ENCODE results near the gene DUSP1. TPM values are rescaled to one million over a fixed set of nuclear protein-coding genes. Genes with fewer than 3 reads are reported as not detected.

Gene DUSP1
- total and polyA plus RNA-seq, 2 experiments from 2014 or later = 547 to 583 TPM

DNA sequence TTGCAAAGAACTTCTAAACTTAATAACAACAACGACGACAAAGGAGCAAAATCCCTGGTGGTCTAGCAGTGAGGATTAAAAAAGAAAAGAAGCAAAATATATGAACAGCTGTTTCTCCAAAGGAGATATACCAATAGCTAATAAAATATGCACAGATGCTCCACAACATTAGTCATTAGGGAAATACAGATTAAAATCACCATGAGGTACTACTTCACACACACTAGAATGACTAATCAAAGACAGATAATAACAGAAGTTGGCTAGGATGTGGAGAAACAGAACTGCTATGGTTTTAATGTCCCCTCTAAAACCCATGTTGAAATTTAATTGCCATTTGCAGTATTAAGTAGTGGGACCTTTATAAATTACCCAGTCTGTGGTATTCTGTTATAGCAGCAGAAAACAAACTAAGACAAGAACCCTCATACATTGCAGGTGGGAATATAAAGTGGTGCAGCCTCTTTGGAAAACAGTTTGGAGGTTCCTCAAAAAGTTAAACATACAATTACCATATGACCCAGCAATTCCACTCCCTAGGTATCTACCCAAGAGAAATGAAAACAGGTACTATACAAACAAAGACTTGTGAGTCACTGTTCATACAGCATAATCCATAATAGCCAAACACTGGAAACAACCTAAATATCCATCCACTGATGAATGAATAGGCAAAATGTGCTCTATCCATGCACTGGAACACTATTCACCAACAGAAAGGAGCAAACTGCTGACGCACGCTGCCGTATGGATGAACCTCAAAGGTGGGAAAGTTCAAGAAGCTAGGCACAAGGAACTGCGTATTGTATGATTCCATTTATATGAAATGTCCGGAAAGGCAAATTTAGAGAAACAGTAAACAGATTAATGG lies 11.4 kb upstream of the DUSP1 start:
- no peak overlapping the region for H2AFZ ChIP-seq
- 92% methylated on average over 7 of the region's 7 CpGs for WGBS (ENCODE audit: low lambda C conversion rate, missing lambda C conversion rate)
- no peaks in the 10 kb centered on the region for H4K20me1 ChIP-seq (ENCODE audit: insufficient read depth, poor library complexity, severe bottlenecking)
- no peaks in the 10 kb centered on the region for H3K9me2 ChIP-seq (replicated peaks; ENCODE audit: insufficient read depth)
- H3K9me3 ChIP-seq (ENCODE audit: low read depth) = no peaks in the 10 kb centered on the region
- peaks cover 27% of the 10 kb centered on the region for H3K4me1 ChIP-seq (ENCODE audit: insufficient read depth)
- no peak for DNase-seq (ENCODE audit: low spot score)
- no peak overlapping the region for H3K4me3 ChIP-seq
- H3K4me2 ChIP-seq = no peak overlapping the region
- H3K27ac ChIP-seq = peak overlapping the region; percentile 89
- H3K27me3 ChIP-seq = no peaks in the 10 kb centered on the region
- no peaks in the 10 kb centered on the region for H3K36me3 ChIP-seq (replicated peaks; ENCODE audit: insufficient read depth, low read depth)
- no peak for TF ChIP-seq EZH2phosphoT487 (IDR thresholded peaks at IDR 0.05; ENCODE audit: low read depth, severe bottlenecking, unreplicated experiment)
- TF ChIP-seq, protein P1, sequence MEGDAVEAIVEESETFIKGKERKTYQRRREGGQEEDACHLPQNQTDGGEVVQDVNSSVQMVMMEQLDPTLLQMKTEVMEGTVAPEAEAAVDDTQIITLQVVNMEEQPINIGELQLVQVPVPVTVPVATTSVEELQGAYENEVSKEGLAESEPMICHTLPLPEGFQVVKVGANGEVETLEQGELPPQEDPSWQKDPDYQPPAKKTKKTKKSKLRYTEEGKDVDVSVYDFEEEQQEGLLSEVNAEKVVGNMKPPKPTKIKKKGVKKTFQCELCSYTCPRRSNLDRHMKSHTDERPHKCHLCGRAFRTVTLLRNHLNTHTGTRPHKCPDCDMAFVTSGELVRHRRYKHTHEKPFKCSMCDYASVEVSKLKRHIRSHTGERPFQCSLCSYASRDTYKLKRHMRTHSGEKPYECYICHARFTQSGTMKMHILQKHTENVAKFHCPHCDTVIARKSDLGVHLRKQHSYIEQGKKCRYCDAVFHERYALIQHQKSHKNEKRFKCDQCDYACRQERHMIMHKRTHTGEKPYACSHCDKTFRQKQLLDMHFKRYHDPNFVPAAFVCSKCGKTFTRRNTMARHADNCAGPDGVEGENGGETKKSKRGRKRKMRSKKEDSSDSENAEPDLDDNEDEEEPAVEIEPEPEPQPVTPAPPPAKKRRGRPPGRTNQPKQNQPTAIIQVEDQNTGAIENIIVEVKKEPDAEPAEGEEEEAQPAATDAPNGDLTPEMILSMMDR (IDR thresholded peaks at IDR 0.05; ENCODE audit: poor library complexity) = no peak
- TF ChIP-seq EZH2 (IDR thresholded peaks at IDR 0.05; ENCODE audit: borderline replicate concordance) = no peak
- no peaks in the 10 kb centered on the region for H3K79me2 ChIP-seq

DNA sequence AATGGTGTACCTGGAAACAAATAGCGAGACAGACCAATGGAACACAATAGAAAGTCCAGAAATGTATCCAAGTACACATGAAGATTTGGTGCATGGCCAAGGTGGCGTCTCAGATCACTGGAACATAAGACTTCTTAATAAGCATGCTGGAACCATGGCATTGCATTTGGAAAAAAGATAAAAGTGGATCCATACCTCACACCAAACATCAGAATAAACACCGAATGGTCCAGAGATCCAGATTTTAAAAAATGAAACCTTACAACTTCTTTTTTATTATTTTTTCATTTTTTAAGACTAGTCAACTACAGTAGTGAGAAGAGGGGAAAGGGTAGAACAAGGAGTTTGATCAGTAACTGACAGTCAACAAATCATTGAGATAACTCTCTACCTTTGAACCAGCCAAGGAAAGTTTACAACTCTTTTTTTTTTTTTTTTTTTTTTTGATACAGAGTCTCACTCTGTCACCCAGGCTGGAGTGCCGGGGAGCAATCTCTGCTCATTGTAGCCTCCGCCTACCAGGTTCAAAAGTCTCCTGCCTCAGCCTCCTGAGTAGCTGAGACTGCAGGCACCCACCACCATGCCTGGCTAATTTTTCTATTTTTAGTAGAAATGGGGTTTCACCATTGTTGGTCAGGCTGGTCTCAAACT lies 8.8 kb upstream of the DUSP1 start:
- TF ChIP-seq EZH2 (IDR thresholded peaks at IDR 0.05; ENCODE audit: borderline replicate concordance) (no peak), EZH2phosphoT487 (IDR thresholded peaks at IDR 0.05; ENCODE audit: low read depth, severe bottlenecking, unreplicated experiment) (no peak)
- TF ChIP-seq, protein P1 (IDR thresholded peaks at IDR 0.05; ENCODE audit: poor library complexity) = no peak
- WGBS (ENCODE audit: low lambda C conversion rate, missing lambda C conversion rate) = 70% methylated on average over 5 of the region's 5 CpGs
- Histone ChIP-seq H3K4me3 (no peak overlapping the region), H3K79me2 (no peaks in the 10 kb centered on the region), H2AFZ (no peak overlapping the region), H3K27me3 (no peaks in the 10 kb centered on the region), H3K4me1 (ENCODE audit: insufficient read depth) (peaks cover 38% of the 10 kb centered on the region), H4K20me1 (ENCODE audit: insufficient read depth, poor library complexity, severe bottlenecking) (no peaks in the 10 kb centered on the region), H3K36me3 (replicated peaks; ENCODE audit: insufficient read depth, low read depth) (no peaks in the 10 kb centered on the region), H3K9me3 (ENCODE audit: low read depth) (no peaks in the 10 kb centered on the region), H3K27ac (peak overlapping the region; percentile 99), H3K9me2 (replicated peaks; ENCODE audit: insufficient read depth) (no peaks in the 10 kb centered on the region), H3K4me2 (peak overlapping the region; percentile 40)
- no peak for DNase-seq (ENCODE audit: low spot score)

DNA sequence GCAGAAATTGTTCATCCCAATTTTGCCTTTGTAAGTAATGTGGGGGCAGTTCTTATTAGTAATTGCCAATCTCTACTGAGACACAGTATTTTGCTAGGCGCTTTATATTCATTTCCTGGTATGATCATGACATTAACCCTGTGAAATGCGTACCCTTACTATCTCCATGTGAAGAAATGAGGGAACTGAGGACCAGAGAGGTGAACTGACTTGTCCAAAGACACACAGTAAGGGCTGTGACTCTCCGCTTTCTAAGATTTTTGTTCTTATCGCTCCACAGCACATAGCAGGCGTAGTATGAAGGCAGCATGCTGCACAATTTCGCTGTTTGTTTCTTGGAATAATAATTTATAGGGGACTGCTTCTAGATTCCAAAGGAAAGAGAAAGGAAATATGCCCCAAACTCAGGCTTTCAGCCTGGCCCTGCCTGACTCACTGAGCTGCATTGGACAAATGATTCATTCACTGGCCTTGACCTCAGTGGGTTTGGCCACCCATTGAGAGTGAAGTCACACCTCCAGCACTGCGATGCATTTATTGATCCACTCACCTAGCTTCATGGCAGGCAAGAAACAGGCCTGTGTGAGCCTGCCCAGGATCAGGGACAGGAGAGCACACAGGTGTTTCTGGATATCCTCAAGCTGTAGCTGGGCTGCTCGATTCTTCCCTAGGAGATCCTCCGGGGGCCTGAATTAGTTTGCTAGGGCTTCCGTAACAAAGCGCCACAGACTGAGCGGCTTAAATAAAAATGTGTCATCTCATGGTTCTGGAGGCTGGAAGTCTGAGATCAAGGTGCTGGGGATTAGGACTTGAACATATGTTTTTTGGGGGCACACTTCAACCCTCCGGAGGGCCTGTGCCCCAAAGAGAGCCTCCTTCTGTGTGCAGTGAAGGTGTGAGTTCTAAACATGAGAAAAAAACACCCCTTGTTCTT lies 7.2 kb upstream of the DUSP1 start:
- H3K36me3 ChIP-seq (replicated peaks; ENCODE audit: insufficient read depth, low read depth) = no peaks in the 10 kb centered on the region
- H3K4me2 ChIP-seq = peak overlapping the region; percentile 34
- H3K9me2 ChIP-seq (replicated peaks; ENCODE audit: insufficient read depth) = no peaks in the 10 kb centered on the region
- H2AFZ ChIP-seq = no peak overlapping the region
- H3K27ac ChIP-seq = peak overlapping the region; percentile 99
- no peaks in the 10 kb centered on the region for H3K79me2 ChIP-seq
- H3K27me3 ChIP-seq = no peaks in the 10 kb centered on the region
- H4K20me1 ChIP-seq (ENCODE audit: insufficient read depth, poor library complexity, severe bottlenecking) = no peaks in the 10 kb centered on the region
- H3K9me3 ChIP-seq (ENCODE audit: low read depth) = no peaks in the 10 kb centered on the region
- peak; percentile 72 for DNase-seq (ENCODE audit: low spot score)
- peaks cover 53% of the 10 kb centered on the region for H3K4me1 ChIP-seq (ENCODE audit: insufficient read depth)
- WGBS (ENCODE audit: low lambda C conversion rate, missing lambda C conversion rate) = 72% methylated on average over 13 of the region's 13 CpGs
- no peak overlapping the region for H3K4me3 ChIP-seq
- TF ChIP-seq EZH2phosphoT487 (IDR thresholded peaks at IDR 0.05; ENCODE audit: low read depth, severe bottlenecking, unreplicated experiment) = no peak
- TF ChIP-seq, protein P1 (IDR thresholded peaks at IDR 0.05; ENCODE audit: poor library complexity) = no peak
- TF ChIP-seq EZH2 (IDR thresholded peaks at IDR 0.05; ENCODE audit: borderline replicate concordance) = no peak

Measured in hepatocyte (in vitro differentiated cells).